Left hindlimb (tissue), 1 donor: ENCODE measurements around the gene ONECUT1.

Source experiments
- DNase-seq: peaks from one replicate; pipeline ENCODE4 v3.0.0-alpha.2; 2018

ONECUT1 gene

GRCh38 chr15:52796753-52797520, 6.8 kb upstream of the ONECUT1 start:
- DNase-seq = no peak

- DNase-seq = no peak
Measured at GRCh38 chr15:52796228-52796521, 6.0 kb upstream of the ONECUT1 start.

- no peak for DNase-seq
Measured at GRCh38 chr15:52795464-52796227, 5.5 kb upstream of the ONECUT1 start.

- no peak for DNase-seq
Measured at GRCh38 chr15:52794665-52795463, 4.7 kb upstream of the ONECUT1 start.

GRCh38 chr15:52791776-52792175, 1.6 kb upstream of the ONECUT1 start:
- DNase-seq = no peak

- no peak for DNase-seq
Measured at GRCh38 chr15:52790941-52791751, 1.0 kb upstream of the ONECUT1 start.

- DNase-seq = no peak
Measured at GRCh38 chr15:52789601-52790168, 451 bp downstream of the ONECUT1 start.

GRCh38 chr15:52789008-52789600, 1.0 kb downstream of the ONECUT1 start:
- no peak for DNase-seq

- no peak for DNase-seq
Measured at GRCh38 chr15:52788099-52788986, 1.8 kb downstream of the ONECUT1 start.

- DNase-seq = no peak
Measured at GRCh38 chr15:52787549-52788098, 2.5 kb downstream of the ONECUT1 start.

GRCh38 chr15:52787123-52787503, 3.0 kb downstream of the ONECUT1 start:
- DNase-seq = no peak

- no peak for DNase-seq
Measured at GRCh38 chr15:52786436-52787122, 3.6 kb downstream of the ONECUT1 start.

- DNase-seq = no peak
Measured at GRCh38 chr15:52785672-52786406, 4.3 kb downstream of the ONECUT1 start.

GRCh38 chr15:52784799-52785671, 5.1 kb downstream of the ONECUT1 start:
- no peak for DNase-seq

GRCh38 chr15:52783929-52784798, 6.0 kb downstream of the ONECUT1 start:
- DNase-seq = no peak

- DNase-seq = no peak
Measured at GRCh38 chr15:52783191-52783829, 6.8 kb downstream of the ONECUT1 start.

GRCh38 chr15:52782514-52782913, 7.6 kb downstream of the ONECUT1 start:
- DNase-seq = no peak
